ENCODE measurements around the gene DUOX2. TPM values are rescaled to one million over a fixed set of nuclear protein-coding genes. Genes with fewer than 3 reads are reported as not detected.

The DUOX2 gene
- total RNA-seq, 1 donor from 2014 or later: not detected

Other genes starting within 250 kb of the DUOX2 start
- gene TERB2, start 157.5 kb downstream of the DUOX2 start, total RNA-seq: not detected in 2 replicates
- gene SORD, start 91.0 kb downstream of the DUOX2 start, total RNA-seq: 28.0 and 28.9 TPM in 2 replicates
- gene DUOXA2, start 154 bp upstream of the DUOX2 start, total RNA-seq: not detected in 2 replicates
- not detected in 2 replicates for gene DUOXA1, start 15.7 kb upstream of the DUOX2 start, total RNA-seq
- gene DUOX1, start 15.8 kb upstream of the DUOX2 start, total RNA-seq: 0.02 and 0.14 TPM in 2 replicates
- 14.4 and 16.1 TPM in 2 replicates for gene SHF, start 73.8 kb upstream of the DUOX2 start, total RNA-seq
- not detected in 2 replicates for gene SLC28A2, start 138.1 kb upstream of the DUOX2 start, total RNA-seq

Data from activated CD4-positive, alpha-beta T cell treated with anti-CD3 and anti-CD28 coated beads, Interleukin-2, amount 10 ng/mL, durations not matched to agents 24 days and 14 days (primary cell).